Fibroblast of upper back skin (primary cell): Measurements from ENCODE around the gene CXCL5.

ENCODE experiments used
- DNase-seq: peaks from one replicate; pipeline ENCODE4 v3.0.0-alpha.2; 2013

Gene CXCL5

DNA sequence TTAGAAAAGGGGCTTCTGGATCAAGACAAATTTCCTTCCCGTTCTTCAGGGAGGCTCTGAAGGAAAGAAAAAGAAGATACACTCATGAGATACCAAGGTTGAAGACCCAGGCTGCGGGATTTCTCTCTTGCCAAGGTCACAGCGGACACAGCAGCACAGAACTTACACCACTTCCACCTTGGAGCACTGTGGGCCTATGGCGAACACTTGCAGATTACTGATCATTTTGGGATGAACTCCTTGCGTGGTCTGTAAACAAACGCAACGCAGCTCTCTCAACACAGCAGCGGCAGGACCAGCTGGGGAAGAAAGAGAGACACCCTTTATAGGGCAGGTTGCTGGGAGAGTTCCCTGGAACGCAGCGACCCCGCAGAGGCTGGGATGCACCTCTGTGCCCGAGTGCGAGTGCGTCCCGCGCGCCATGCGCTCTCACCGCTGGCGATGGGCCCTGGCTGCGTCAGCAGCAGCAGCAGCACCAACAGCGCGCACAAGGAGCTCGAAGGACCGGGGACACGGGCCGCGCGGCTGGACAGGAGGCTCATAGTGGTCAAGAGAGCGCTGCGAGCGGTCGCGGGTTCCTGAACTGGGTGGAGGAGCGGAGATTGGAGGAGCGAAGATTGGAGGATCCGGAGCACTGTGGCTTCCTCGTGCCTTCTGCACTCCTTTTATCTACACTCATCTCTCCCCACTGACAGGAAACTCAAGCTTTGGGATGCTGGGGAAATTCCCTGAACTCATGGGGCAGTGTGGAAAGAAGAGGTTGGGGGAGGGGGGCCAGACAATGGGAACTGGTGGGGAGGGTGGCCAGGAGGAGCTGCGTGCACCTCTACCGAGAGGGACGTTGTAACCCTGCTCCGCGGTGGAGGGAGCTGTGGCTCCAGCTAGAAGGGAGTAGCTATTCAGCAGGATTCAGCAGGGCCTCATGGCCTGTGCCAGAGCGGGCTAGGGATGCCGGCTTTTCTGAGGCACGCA is at the start of gene CXCL5:
CXCL5 (minus strand) TSS at position 638 of the 972 bp plus-strand sequence; CDS start at position 542, 96 bp downstream.
- DNase-seq, result peak; percentile 64

DNA sequence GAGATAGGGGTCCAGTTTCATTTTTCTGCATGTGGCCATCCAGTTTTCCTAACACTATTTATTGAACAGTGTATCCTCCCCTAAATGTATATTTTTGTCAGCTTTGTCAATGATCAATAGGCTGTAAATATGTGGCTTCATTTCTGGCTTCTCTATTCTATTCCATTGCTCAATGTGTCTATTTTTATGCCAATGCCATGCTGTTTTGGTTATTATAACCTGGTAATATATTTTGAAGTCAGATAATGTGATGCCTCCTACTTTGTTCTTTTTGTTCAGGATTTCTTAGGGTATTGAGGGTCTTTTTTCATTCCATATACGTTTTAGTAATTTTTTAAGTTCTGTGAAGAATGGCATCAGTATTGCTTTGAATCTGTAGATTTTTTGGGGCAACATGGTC is 48.7 kb upstream of the CXCL5 start:
- DNase-seq, result no peak

DNA sequence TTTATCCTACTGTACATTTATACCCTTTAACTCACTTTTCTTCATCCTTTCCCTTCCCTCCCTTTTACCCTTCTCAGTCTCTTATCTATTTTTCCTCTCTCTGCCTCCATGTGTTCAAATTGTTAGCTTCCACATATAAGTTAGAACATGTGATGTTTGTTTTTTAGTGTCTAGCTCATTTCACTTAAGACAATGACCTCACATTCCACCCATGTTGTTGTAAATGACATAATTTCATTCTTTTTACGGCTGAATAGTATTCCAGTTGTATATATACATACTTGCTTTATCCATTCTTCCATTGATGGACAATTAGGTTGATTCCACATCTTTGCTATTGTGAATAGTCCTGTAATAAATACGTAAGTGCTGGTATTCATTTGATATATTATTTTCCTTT is 47.3 kb upstream of the CXCL5 start:
- DNase-seq, result no peak

DNA sequence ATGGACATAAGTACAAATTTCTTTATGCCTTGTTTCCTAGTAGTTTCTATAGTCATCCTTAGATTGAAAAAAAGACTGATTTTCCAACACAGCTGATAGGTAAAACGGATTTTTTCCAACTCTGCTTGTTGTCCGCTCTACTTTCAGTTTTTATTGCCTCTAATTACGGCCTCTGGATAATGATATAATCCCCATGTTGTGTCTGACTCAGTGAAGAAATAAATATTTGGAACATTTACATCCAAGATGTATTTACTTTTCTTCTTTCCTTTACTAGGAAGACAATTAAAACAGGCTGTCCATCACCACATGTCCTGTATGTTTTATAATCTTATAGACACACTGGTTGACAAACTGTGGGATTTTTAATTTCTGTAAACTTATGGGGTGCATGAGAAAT is 46.8 kb upstream of the CXCL5 start:
- no peak for DNase-seq

DNA sequence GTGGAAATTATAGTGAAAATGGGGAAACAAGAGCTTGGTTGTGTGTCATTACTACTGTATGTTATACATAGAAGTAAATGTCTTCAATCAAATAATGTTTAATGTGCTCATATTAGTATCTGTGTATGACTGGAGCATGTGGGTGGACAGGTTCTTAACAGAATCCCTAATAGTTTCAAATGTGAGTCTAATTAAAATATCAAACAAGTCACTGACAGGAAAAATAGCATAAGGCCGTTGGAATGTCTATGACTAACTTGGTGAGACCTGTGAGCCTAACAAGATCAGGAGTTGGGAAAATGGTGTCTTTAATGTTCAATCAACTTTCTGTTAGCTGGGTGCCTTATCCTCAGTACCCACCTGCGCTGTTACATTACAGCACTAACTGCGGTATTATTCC is 46.2 kb upstream of the CXCL5 start:
- peak; percentile 73 for DNase-seq

DNA sequence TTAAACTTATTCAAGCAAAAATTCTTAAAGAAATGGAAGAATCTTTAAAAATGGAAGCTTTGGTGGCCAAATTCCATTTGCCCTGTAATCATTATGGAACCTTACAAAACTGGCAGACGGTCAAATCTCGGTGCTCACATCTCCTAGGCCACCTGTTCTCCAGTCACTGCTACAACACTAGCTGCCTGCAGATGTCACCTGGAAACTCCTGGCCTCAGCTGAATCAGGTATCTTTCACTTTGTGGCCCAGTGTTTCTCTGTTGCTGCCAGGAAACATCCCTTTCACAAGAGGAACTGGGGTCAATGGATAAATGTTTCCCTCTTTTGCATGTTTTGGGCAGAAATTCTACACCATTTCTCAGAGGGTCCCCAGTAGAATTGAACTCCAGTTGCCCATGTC is 44.2 kb upstream of the CXCL5 start:
- no peak for DNase-seq

DNA sequence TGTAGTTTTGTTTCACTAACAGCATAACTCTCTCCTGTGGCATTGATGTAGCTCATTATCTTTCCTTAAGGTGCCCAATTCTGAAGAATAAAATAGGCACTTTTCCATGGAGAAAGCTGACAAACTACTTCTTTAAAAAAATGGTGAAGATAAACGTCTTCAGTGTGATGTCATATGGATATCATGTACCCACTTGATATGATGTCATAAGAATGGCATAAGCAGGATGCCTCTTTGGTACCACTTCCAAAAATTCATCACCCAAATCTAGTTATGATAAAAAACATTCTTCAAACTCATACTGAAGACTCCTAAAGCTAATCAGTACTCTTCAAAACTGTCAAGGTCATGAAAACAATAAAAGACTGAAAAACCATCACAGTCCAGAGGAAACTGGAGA is 42.9 kb upstream of the CXCL5 start:
- DNase-seq, result no peak

DNA sequence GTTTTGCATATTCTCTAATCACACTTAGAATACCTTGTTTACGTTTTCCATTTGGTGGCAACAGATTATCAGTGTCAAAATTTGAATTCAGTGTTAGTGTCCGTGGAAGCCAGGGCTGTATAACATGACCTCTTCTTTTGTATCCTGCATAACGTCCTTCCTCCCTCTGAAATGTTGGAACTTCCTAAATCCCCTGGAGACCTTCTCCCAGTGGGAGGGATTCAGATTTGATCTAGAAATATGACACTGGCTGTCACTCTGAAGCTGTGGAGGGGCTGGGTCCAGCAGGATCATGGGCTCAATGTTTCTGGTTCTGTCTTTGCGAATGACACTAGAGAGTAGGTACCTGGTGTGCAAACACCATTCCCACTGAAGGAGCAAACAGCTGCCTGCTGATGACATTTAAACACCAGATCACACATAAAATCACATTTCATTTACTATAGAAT is 40.9 kb upstream of the CXCL5 start:
- DNase-seq, result no peak

DNA sequence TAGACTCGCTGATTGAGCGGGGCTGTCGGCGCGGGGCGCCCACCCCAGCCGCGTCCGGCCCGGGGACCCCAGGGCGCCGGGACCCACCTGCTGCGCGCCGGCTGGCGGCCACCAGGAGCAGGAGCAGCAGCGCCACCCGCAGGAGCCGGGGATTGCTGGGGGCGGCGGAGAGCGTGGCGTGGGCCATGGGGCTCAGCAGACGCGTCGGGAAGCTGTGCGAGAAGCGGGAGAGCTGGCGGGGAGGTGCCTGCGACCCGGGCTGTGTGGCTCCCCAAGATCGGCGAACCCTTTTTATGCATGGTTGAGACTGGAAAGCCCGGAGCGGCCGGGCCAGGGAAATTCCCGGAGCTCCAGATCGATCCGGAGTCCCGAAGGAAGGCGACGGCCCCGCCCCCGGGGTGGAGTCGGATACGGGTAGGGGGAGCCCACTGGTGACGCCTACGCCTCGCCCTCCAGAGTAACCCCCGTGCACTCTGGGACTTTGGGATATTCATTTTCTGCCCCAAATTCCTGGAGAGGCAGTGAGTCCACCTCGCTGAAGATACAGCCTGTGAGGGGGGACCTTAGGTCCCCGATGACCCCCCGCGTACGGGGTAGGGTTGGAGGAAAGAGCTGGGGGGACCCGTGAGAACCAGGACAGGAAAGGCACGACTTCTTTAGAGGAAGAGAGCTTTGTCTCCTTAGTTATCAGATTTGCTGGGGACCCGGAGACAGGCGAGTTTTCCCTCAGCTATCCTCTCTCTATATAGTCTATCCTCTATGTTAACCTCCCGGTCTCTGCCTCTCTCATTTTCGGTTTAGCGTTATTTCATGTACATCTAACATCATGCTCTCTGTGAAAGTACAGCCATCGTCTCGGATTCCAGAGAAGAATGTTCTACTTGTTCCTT is 40.2 kb upstream of the CXCL5 start, which contains the start of gene CXCL3:
CXCL3 (minus strand) TSS at position 265 of the 890 bp plus-strand sequence; CDS start at position 187, 78 bp downstream.
- DNase-seq, result peak; percentile 68

DNA sequence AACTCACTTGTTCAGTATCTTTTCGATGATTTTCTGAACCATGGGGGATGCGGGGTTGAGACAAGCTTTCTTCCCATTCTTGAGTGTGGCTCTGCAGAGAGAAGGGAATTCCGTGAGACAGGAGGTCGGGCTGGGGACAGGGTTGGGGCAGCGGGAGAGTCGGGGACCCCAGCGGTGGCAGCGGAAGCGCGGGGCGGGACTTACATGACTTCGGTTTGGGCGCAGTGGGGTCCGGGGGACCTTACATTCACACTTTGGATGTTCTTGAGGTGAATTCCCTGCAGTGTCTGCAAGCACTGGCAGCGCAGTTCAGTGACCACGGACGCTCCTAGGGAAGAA is 39.6 kb upstream of the CXCL5 start:
- DNase-seq, result no peak

DNA sequence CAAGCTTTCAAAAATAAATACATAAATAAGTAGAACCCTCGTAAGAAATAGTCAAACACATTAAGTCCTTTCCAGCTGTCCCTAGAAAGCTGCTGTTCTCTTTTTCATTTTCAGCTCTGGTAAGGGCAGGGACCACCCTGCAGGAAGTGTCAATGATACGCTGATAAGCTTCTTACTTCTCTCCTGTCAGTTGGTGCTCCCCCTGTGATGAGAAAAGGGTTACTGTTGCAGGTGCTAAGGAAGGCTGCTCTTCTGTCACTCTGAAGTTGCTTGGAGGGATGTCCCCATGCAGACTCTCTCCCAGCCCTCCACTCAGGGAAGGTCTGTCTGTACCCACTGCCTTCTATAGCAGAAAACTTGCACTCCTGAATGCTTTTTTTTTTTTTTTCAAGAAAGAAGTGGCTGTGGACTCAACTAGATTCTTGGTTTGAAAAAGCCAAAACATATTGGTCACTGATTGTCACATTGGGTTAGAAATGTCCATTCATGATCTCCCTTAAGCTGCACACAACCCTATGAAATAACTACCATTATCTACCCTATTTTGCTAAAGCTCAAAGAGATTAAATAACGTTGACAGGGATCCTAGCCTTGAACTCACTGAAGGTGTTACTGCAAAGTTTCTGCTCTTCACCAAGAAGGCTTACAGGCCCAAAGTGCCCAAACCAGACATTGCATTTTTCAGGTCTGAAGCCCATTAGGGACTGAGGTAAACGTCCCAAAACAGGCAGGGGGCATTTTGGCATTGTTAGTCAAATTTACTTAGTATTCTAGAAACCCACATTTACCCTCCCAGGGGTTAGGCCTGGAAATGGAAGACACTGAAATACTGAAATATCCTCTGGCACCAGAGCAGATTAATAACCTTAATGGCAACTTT is 38.8 kb upstream of the CXCL5 start:
- DNase-seq, result no peak

DNA sequence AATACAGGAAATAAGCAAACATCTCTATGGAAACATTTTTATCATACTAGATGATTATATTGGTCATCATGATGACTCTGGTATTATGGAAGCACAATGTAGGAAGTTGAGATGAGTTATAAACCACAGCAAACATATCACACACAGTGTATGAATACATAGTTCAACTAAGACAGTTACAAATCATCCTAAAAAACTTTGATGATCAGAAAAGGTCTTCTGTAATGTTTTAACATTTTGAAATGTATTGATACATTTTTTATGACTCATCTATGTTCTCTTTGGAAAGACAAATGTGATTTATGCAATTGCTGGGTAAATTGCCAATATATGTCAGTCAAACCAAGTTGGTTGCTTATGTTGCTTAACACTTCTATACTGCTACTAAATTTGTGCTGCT is 35.3 kb upstream of the CXCL5 start:
- peak; percentile 63 for DNase-seq

DNA sequence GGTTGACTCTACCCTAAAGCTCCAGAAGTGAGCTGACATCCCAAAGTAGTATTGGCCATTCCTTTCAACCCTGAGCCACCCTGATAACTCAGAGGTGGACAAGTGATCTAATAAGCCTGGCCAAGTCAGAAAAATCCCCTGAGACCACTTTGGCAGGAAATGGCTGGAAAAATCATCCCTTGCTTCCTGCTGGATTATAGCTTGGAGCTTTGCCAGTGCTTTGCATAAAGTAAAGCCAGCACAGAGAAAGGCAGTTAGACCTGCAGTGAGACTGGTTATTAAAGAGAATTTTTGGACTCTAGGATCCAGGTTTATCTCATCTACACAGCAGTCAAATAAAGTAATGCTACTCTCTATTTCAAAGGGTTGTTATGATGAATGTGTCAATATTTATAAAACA is 33.6 kb upstream of the CXCL5 start:
- DNase-seq, result peak; percentile 76

DNA sequence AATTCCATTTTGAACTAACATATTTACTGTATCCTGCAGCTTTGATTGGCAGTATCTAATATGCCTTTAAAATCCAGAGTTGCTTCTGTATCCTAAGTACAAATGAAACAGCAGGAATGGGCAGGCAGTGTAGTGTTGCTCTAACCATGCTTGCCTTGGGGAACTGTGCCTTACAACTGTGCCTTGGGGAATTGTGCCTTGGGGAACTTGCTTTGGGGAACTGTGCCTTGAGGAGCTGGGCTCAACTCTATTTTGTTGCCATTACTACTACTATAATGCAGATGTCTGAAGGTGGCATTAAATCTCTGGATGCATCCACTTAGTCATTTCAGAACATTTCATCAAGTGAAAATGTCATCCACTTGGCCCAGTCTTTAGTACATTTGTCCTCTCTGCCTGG is 33.1 kb upstream of the CXCL5 start:
- no peak for DNase-seq

DNA sequence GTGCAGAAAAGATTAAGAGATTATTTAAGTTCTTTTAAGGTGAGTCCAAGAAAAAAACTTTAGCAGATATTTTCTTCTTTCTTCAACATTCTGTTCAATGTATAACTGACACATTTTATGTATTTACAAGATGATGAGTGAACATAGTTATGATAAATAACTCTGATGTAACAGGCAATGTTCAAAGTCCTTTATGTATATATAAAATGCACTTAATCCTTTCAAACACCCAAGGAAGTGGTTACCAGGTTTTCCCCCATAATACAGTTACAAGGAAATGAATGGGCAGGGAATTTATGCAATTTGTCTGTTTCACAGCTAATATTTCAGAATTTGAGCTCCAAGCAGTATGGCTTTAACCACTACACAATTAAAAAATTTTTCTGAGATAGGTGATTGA is 31.8 kb upstream of the CXCL5 start:
- DNase-seq, result no peak

DNA sequence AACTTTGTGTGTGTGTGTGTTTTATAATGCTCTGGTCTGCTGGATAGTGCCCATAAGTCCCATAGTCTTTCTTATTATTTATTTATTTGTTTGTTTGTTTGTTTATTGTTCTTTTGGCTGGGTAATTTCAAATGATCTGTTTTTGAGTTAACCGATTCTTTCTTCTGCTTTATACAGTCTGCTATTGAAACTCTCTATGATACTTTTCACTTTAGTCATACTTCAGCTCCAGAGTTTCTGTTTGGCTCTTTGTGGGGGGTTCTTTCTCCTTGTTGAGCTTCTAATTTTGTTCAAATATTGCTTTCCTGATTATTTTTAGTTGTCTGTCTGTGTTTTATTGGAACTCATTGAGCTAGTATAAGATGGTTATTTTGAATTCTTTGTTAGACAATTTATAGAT is 30.0 kb upstream of the CXCL5 start:
- DNase-seq, result no peak

DNA sequence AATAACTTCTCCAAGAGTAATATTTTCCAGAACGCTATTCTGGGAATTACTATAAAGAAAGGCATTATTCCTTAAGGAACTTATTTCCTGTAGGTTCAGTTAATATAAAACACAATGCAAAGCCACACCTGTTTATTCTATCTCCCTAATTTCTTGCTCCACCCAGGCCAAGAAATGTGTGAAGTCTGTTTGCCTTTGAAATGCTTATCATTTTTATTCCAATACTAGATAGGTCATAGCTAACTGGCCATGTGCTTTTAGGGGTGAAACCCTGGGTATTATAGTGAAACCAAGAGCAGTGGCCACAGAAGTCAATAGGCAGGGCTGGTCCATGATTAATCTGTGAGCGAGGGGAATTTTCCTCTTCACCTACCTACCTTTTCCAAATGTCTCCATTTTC is 25.2 kb upstream of the CXCL5 start:
- no peak for DNase-seq

DNA sequence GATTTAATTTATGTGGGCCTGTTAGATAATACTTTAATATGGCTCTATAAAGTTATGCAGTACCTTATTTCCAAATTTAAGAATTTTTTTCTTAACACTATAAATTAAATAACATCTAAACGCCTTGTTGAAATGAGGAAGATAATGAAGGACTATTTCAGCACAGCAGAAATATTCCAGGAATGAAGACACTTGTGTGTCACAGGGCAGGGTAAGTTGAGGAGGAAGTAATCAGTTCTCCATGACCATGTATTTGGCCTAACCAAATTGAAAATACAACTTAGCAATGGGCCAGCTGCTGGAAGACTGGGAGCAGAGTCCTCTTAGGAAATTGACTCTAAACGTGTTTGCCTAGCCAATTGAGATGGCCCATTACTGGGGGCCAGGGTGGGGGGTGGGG is 23.1 kb upstream of the CXCL5 start:
- DNase-seq, result no peak

DNA sequence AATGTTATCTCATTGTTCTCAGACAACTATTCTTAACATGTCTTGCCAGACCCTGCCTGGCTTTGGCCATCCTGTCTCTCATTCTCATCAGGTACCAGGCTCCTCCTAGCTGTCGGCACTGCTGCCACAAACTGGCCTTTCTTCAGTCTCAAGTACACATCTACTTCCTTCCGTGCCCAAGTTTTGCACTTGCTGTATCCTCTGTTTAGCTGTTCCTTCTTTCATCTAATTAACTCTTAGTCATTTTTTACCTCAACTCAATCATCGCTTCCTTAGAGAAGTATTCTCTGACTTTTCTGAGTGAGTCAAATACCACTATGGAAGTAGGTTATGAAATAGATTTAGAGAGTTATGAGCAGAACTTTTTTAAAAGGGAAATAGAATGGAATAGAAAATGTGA is 20.3 kb upstream of the CXCL5 start:
- no peak for DNase-seq

DNA sequence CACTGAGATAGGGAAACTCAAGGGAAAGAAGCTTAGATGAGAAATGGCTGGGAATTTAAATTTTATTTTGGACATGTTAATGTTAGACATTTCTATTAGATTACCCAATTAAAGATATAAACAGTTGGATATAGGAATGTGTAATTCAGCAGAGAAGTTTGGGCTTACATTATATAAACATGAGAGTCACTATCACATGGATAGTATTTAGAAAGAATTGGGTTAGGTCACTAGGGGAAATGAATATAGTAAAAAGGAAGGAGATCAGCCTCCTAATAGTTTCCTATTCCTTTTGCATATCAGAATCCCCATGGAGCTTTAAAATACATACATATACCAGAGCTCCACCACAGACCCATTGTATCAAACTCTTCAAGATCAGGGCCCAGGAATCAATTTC is 19.6 kb upstream of the CXCL5 start:
- DNase-seq, result no peak

DNA sequence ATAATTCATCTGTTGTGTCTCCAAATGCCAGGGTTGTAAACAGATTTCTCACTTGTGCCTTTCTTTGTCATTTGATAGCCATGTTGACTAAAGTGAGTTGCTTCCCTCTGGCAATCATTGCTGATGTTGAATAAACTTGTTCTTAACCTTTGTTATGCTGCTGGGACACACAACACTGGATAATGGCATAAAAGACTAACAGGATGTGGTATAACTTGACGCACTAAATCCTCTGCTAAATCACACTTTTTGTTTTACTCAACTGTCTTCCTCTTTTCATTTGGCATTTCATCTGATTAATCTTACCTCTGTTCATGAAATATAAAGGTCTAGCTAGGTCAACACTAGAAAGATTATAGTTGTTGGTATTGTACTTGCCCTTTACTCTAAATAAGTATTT is 17.6 kb upstream of the CXCL5 start:
- DNase-seq, result no peak

DNA sequence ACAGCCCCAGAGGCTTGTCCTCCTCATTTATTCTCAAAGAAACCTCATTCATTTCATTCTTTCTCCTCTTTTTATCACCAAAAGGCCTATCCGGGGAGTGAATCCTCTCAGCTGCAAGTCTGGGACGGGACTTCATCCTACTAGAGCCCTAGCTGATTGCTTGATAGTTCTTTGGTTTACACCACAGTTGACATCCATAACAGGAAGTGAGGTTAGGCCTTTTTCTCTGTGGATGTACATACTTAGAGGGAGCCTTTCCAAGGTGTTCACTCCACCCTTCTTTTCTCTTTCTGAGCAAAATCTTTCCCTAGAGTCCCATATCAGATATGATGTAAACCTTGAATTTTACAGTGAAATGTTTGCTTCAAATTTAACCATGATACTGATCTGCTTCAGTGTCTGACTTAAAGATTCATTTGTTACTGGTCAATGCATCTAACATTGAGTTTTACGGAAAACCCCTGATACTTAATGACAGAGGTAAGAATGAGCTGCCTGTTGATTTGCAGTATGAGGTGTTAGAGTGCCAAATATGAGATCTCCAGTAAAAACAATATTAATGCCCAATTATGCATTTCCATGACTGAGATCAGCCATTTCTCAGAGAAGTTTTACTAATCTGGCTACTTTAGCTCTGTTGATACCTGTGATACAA is 16.8 kb upstream of the CXCL5 start:
- no peak for DNase-seq
